HepG2 (cell line): Measurements from ENCODE around the gene BAIAP2L1. TPM values are rescaled to one million over a fixed set of nuclear protein-coding genes. Genes with fewer than 3 reads are reported as not detected.
A peak's percentile ranks its signal among the peaks of the same experiment; 100 is the strongest.

ENCODE experiments used
- ATF4 ChIP-seq, 2 experiments: fragments of 450-650 bp in 1 of 2; sonication (generic) in 1 of 2; formaldehyde crosslinking; IDR thresholded peaks; 2 replicates each; pipeline versions ENCODE4 v1.5.0 to v1.8.0; 2020 to 2022; ENCODE audit warnings: mild to moderate bottlenecking in 1 of 2, missing genetic modification reagents in 1 of 2
- EED ChIP-seq: sonication (generic); formaldehyde crosslinking; IDR thresholded peaks from 2 replicates; pipeline ENCODE4 v1.5.0; 2020; ENCODE audit warnings: mild to moderate bottlenecking, missing genetic modification reagents
- FOXP4 ChIP-seq: sonication (generic); formaldehyde crosslinking; IDR thresholded peaks from 2 replicates; pipeline ENCODE4 v1.4.0; 2020; ENCODE audit warnings: missing genetic modification reagents
- GABPB1 ChIP-seq: IDR thresholded peaks from 2 replicates; pipeline ENCODE4 v1.6.1; 2016; ENCODE audit warnings: mild to moderate bottlenecking, missing genetic modification reagents, moderate library complexity, missing compliant biosample characterization
- HDAC2 ChIP-seq: sonication (generic); formaldehyde crosslinking; IDR thresholded peaks from 2 replicates; pipeline ENCODE4 v1.4.0; 2020; ENCODE audit warnings: missing genetic modification reagents
- KLF11 ChIP-seq: IDR thresholded peaks from 2 replicates; pipeline ENCODE4 v1.6.1; 2016; ENCODE audit warnings: missing compliant biosample characterization
- NR2F6 ChIP-seq, 2 experiments: IDR thresholded peaks; 2 replicates each; pipeline ENCODE4 v1.6.1; 2016; ENCODE audit warnings: antibody characterized with exemption in 1 of 2, mild to moderate bottlenecking in 1 of 2
- PPARG ChIP-seq: conservative IDR thresholded peaks from 2 replicates; pipeline ENCODE4 v1.6.1; 2016; ENCODE audit warnings: missing biosample characterization, missing genetic modification reagents
- RARG ChIP-seq: sonication (generic); formaldehyde crosslinking; IDR thresholded peaks from 2 replicates; pipeline ENCODE4 v1.4.0; 2020; ENCODE audit warnings: low read depth, mild to moderate bottlenecking, missing genetic modification reagents
- SALL2 ChIP-seq: sonication (generic); formaldehyde crosslinking; IDR thresholded peaks from 2 replicates; pipeline ENCODE4 v1.8.1; 2023; ENCODE audit warnings: mild to moderate bottlenecking, missing genetic modification reagents, inconsistent platforms
- SIX1 ChIP-seq: sonication (generic); formaldehyde crosslinking; IDR thresholded peaks from 2 replicates; pipeline ENCODE4 v1.4.0; 2020; ENCODE audit warnings: missing genetic modification reagents, borderline replicate concordance
- SMAD3 ChIP-seq: sonication (generic); formaldehyde crosslinking; IDR thresholded peaks from 2 replicates; pipeline ENCODE4 v1.4.0; 2020; ENCODE audit warnings: missing genetic modification reagents
- SPEN ChIP-seq: sonication (generic); formaldehyde crosslinking; IDR thresholded peaks from 2 replicates; pipeline ENCODE4 v1.5.1; 2020; ENCODE audit warnings: low read depth, mild to moderate bottlenecking, missing genetic modification reagents
- TARDBP ChIP-seq: sonication (generic); formaldehyde crosslinking; IDR thresholded peaks from 2 replicates; pipeline ENCODE4 v1.8.0; 2022; ENCODE audit warnings: mild to moderate bottlenecking, missing genetic modification reagents
- TSC22D2 ChIP-seq: sonication (generic); formaldehyde crosslinking; IDR thresholded peaks from 2 replicates; pipeline ENCODE4 v1.5.1; 2020; ENCODE audit warnings: missing genetic modification reagents, mild to moderate bottlenecking, borderline replicate concordance
- ZNF567 ChIP-seq: sonication (generic); formaldehyde crosslinking; IDR thresholded peaks from 2 replicates; pipeline ENCODE4 v1.8.1; 2023; ENCODE audit warnings: mild to moderate bottlenecking, missing genetic modification reagents, borderline replicate concordance
- ZNF580 ChIP-seq: IDR thresholded peaks from 2 replicates; pipeline ENCODE4 v1.6.1; 2016; ENCODE audit warnings: low read depth, borderline replicate concordance
- ZNF607 ChIP-seq: sonication (generic); formaldehyde crosslinking; IDR thresholded peaks from 2 replicates; pipeline ENCODE4 v1.5.1; 2020; ENCODE audit warnings: missing genetic modification reagents, mild to moderate bottlenecking, borderline replicate concordance
- ZNF614 ChIP-seq: IDR thresholded peaks from 2 replicates; pipeline ENCODE4 v1.6.1; 2018; ENCODE audit warnings: missing biosample characterization, missing genetic modification reagents, inconsistent platforms, borderline replicate concordance
- ZNF768 ChIP-seq: sonication (generic); formaldehyde crosslinking; IDR thresholded peaks from 2 replicates; pipeline ENCODE4 v1.4.0; 2020; ENCODE audit warnings: missing genetic modification reagents
- ZNF782 ChIP-seq: sonication (generic); formaldehyde crosslinking; IDR thresholded peaks from 2 replicates; pipeline ENCODE4 v1.4.0; 2020; ENCODE audit warnings: missing genetic modification reagents, mild to moderate bottlenecking, borderline replicate concordance
- polyA plus RNA-seq, 8 experiments: library from polyadenylated mRNA; depleted of rRNA in 3 of 8; stranded (reverse) in 7 of 8; unstranded in 1 of 8; fragments of >200 nt; fragmentation: Illumina TruSeq in 4 of 8; extraction: Trizol in 4 of 8; gene quantifications; 2 replicates each; pipeline versions ENCODE4 v1.2.1 to v1.2.3, GENCODE V29; 2011 to 2016; ENCODE audit warnings: low read depth in 4 of 8, missing spikeins in 1 of 8, mixed read lengths in 1 of 8; ENCODE audit not compliant: insufficient read depth in 1 of 8
- total RNA-seq, 5 experiments: library from RNA; depleted of rRNA; stranded (reverse); fragments of >200 nt; fragmentation: Illumina TruSeq; extraction: Trizol; gene quantifications; 2 replicates each; pipeline ENCODE4 v1.2.3, GENCODE V29; 2016; ENCODE audit warnings: low read depth in 1 of 5
- TF ChIP-seq, protein P1 (sequence below): sonication (generic); formaldehyde crosslinking; IDR thresholded peaks from 2 replicates; pipeline ENCODE4 v1.5.0; 2020; ENCODE audit warnings: mild to moderate bottlenecking, missing genetic modification reagents, moderate library complexity

BAIAP2L1 gene
- total and polyA plus RNA-seq, 2 of the 13 experiments (the other 11 are each of a cell fraction or from before 2014, with no cell fraction given) = 13.0 to 21.5 TPM

- TF ChIP-seq ZNF782 = peak; percentile 99
- TF ChIP-seq TSC22D2 (CRISPR knock-in tag) = peak; percentile 76; the same call in 1 of the 2 replicates
- TF ChIP-seq HDAC2 (CRISPR knock-in tag) = peak; percentile 81
- TF ChIP-seq ATF4 (CRISPR knock-in tag; IDR thresholded peaks at IDR 0.05) = peak in 1 of 2 experiments; percentile 11; a peak in 1 of 4 replicates
- 0 out of 2 replicates have a peak, but pooled peaks have one; percentile 52 for TF ChIP-seq KLF11
- 0 out of 2 replicates have a peak, but pooled peaks have one; percentile 25 for TF ChIP-seq SALL2 (CRISPR knock-in tag)
- peak; percentile 73; the same call in 1 of the 2 replicates for TF ChIP-seq ZNF768 (CRISPR knock-in tag)
- TF ChIP-seq FOXP4 (CRISPR knock-in tag) = peak; percentile 27; the same call in 1 of the 2 replicates
- TF ChIP-seq ZNF607 (CRISPR knock-in tag) = no peak
- no peak for TF ChIP-seq RARG (CRISPR knock-in tag)
- peak; percentile 56; the same call in 1 of the 2 replicates for TF ChIP-seq GABPB1 (CRISPR knock-in tag)
- TF ChIP-seq, protein P1, sequence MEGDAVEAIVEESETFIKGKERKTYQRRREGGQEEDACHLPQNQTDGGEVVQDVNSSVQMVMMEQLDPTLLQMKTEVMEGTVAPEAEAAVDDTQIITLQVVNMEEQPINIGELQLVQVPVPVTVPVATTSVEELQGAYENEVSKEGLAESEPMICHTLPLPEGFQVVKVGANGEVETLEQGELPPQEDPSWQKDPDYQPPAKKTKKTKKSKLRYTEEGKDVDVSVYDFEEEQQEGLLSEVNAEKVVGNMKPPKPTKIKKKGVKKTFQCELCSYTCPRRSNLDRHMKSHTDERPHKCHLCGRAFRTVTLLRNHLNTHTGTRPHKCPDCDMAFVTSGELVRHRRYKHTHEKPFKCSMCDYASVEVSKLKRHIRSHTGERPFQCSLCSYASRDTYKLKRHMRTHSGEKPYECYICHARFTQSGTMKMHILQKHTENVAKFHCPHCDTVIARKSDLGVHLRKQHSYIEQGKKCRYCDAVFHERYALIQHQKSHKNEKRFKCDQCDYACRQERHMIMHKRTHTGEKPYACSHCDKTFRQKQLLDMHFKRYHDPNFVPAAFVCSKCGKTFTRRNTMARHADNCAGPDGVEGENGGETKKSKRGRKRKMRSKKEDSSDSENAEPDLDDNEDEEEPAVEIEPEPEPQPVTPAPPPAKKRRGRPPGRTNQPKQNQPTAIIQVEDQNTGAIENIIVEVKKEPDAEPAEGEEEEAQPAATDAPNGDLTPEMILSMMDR = peak; percentile 99
- peak; percentile 71; the same call in 1 of the 2 replicates for TF ChIP-seq ZNF614 (CRISPR knock-in tag)
- peak; percentile 41; the same call in 1 of the 2 replicates for TF ChIP-seq SPEN (CRISPR knock-in tag)
- TF ChIP-seq PPARG = 0 out of 2 replicates have a peak, but pooled peaks have one; percentile 35
- peak; percentile 66; the same call in 1 of the 2 replicates for TF ChIP-seq ZNF567
- 0 out of 2 replicates have a peak, but pooled peaks have one; percentile 35 for TF ChIP-seq TARDBP
- 0 out of 2 replicates have a peak, but pooled peaks have one; percentile 39 for TF ChIP-seq SMAD3 (CRISPR knock-in tag)
- TF ChIP-seq SIX1 = no peak
- TF ChIP-seq NR2F6 (IDR thresholded peaks at IDR 0.05) = no peak
- TF ChIP-seq NR2F6 (CRISPR knock-in tag; IDR thresholded peaks at IDR 0.05) = peak; percentile 64; the same call in 1 of the 2 replicates
- TF ChIP-seq EED (CRISPR knock-in tag) = no peak
- TF ChIP-seq ZNF580 (CRISPR knock-in tag) = peak; percentile 67; the same call in 1 of the 2 replicates
Observed at GRCh38 chr7:98420966-98421612, 20.2 kb upstream of the BAIAP2L1 start (continued).
